ENCODE data around the gene CEP350.

GRCh38 chr1:180066150-180066549, 111.5 kb downstream of the CEP350 start:
- TF ChIP-seq CTCF (conservative IDR thresholded peaks at IDR 0.05; ENCODE audit: low read depth, low read length) (no peak), EZH2 (IDR thresholded peaks at IDR 0.05; ENCODE audit: borderline replicate concordance, low read depth, low read length, poor library complexity, severe bottlenecking) (no peak)
